Measurements from ENCODE around the gene RUNDC3A.
"Not testable (repeated sequence)": the region's sequence is repeated elsewhere in the genome, so short reads cannot be mapped to it uniquely, and the experiment has no call there.

Gene RUNDC3A

DNA sequence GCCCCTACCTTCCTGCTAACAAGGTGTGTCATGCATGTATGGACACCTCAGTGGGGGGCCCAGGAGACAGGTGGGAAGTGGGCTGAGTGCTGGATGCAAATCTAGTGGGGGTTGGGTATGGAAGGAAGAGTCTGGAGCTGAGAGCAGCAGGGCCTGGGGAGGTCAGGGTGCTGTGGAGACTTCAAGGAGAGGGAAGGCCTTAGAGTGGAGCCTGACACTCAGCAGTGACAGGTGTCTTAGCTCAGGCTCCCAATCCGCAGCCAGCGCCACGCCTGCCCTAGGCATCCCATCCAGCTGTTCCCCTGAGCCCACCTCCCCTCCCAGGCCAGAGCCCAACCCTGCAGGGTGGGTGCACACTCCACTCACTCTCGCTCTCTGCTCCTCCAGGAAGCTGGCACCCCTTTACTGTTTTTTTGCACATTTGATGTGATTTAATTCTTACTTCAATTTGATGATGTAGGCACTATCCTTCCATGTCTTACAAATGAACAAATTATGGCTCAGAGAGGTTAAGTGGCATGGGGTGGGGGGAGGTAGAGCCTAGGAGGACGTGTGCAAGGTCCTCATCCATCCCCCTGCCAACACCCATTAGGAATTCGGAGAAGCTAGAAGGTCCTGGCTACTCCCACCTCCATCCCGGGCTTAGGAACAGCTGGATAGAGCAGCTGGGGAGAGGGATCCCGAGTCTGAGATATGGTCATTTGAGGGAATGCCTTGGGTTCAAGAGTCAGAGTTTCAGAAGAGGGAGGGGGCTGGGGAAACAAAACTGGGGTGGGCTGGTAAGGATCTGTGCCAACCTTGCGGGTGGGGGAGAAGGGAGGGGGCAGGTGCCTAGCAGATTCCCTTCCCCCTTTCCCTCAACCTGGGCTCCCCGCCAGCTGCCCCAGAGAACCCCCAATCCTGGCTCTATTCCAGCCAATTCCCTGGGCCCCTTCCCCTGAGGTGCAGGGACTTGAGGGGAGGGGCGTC lies 53.2 kb downstream of the RUNDC3A start:
- no peak for DNase-seq

DNA sequence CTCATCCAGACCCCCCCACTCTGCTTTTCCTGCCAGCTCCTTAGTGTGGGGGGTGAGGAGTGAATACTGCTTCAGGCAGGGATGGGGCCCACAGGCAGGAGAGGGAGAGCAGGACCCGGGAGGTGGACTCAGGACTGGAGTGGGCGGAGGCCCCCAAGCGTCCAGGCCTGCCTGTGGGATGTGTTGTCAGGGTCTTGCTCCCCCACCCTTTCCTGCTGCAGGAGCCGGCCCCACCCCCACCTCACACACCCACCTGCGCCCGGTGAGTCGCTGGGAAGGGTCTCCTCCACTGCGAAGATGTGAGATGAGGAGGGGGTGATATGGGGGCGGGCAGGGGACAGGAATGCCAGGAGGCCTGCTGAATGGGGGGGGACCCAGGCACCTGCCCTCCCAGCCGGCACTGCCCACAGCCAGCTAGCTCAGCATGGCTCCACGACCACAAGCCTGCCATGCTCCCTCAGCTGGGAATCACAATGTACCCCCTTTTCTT lies 54.1 kb downstream of the RUNDC3A start:
- DNase-seq: no peak

DNA sequence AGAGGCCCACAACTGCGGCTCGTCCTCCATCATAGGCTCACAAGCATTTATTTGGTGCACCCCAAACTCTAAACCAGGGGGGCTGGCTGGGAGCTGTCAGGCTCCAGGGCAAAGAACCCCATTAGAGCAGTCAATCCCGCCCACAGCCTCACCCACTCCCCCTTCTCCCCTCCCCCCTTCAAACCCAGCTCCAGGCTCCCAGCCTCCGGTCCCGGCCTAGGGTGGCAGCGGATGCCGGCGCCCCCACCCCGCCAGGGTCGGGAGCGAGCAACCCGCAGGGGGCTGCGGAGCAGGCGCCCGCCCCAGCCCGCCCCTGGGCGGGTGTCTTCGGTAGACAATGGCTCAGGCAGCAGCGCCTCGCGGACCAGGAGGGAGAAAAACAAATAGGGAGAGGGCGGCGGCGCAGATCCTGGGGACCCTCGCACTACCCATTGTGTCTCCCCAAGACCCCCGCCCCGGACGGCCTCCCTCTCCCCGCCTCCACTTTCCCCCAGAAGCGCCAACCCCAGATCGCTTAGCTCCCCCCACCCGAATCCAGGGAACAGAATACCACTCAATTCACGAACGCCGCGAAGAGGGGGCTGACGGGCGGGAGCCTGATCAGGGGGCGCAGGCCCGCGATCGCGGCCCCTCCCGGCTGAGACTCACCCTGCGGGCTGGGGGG lies 54.7 kb downstream of the RUNDC3A start:
- no peak for DNase-seq

DNA sequence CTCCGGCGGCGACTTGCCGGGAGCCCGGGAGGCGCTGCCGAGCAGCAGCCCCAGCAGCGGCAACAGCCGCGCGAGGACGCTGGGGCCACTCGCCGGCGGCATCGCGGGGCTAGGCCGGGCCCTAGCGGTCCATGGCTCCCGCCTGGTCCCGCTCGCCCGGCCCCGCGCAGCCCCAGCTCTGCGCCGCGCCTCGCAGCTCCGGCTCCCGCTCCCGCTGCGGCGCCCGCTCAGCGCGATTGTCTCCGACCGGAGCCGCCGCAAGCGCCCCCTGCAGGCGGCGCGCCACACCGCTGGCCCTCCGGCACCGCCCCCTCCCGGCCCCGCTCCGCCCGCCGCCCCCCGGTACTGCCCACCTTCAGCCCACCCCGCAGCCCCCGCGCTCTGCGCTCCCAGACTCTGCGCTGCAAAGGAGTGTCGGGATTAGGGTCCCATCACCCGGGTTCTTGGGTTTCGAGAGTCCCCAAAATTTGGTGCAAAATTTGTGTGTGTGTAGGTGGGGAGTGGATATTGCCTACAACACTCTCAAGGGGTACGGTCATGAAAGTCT lies 55.3 kb downstream of the RUNDC3A start, which contains the start of gene FAM171A2:
Gene FAM171A2, minus strand, starts transcription at position 241 of the 547 bp plus-strand sequence. Its CDS starts 139 bp downstream, at position 102.
- DNase-seq: no peak

DNA sequence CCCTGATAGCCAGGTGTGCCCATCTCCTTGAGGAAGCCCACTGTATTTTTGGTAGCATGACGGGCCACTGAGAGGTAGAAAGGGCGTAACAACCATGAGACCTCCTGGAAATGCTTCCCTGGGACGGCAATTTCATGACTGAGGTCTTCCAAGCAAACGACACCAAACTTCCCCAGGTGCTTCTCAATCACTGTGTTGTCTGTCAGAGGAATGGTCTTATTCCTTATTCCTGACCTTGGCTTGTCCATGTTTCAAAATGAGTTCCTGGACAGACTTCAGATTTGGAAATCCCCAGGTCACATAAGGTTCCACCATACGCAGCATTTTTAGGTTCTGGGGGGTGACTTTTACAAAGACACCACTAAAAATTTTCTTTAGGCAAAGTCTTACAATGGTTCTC lies 56.6 kb downstream of the RUNDC3A start:
- DNase-seq: not testable (repeated sequence)

DNA sequence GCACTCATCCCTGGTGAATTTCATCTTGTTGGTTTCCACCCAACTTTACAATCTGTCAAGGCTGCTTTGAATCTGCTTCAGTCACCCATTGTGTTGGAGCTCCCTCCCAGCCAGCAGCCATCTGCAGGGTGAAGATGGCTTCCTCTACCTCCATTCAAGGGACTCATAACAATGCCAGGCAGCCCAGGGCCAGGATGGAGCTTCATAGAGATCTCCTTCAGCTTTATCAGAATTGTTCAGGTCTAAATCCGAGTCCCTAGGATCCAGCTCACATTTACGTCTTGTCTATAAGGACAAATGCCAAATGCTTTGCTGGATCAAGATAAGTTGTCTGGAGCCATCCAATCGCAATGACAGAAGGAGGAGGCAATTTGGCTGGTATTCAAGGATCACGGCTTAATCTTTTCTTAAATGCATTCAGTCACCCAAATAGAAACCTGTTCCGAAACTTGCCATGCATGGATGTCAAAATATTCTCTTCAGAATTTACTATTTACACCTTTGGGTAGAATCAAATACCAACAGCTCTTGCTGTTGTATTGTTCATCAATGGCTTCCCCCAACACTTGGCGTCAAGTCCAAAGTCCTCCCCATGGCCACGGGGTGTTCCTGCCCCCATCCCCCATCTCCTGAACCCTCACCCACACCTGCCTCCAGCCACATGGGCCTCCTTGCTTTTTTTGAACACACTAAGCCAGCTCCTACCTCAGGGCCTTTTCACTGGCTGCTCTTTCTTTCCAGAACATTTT lies 59.0 kb downstream of the RUNDC3A start:
- no peak for DNase-seq

All from NCI-H2081 treated with DMSO at 0.1 percent for 48 hours (cell line).